Astrocyte of the cerebellum (primary cell): ENCODE results near the gene NRCAM.

Experiments
- DNase-seq: peaks from one replicate; pipeline ENCODE4 v3.0.0-alpha.2; 2011; ENCODE audit warnings: low read depth
- H3K4me3 ChIP-seq: 2 replicates; pipeline ENCODE4 v1.5.1; 2011; ENCODE audit warnings: mild to moderate bottlenecking, low read depth, low read length, moderate library complexity
- in situ Hi-C: cut with HindIII; loops from 2 replicates; pipeline ENCODE4 v1.10.0; 2017; ENCODE audit warnings: low sequenced_read_pairs
- TF ChIP-seq, protein P1 (sequence below): IDR thresholded peaks from 2 replicates; pipeline ENCODE4 v1.5.1; 2012; ENCODE audit warnings: low read length, low read depth, moderate library complexity, mild to moderate bottlenecking; ENCODE audit errors: missing control alignments

The NRCAM gene

DNA sequence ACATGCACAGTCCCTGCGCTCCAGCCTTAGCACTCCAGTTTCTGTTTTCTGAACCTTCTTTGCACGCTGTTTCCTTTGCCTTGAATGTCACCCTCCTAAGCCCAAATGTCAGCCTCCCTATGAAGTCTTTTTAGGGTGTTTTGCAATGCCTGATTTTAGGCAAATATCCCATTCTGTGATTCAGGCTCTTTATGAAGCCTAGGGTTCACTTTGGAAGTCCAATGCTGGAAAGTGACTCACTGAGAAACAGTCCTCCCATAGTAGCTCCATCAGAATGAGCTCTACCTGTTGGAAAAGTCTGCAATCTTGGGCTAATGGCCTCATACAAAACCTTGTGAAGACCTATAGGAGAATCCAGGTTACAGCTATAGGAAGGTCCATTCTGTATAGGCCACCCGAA, 331.4 kb downstream of the NRCAM start:
- no peak overlapping the region for H3K4me3 ChIP-seq
- in situ Hi-C loops, result no loop called here
- TF ChIP-seq, protein P1, sequence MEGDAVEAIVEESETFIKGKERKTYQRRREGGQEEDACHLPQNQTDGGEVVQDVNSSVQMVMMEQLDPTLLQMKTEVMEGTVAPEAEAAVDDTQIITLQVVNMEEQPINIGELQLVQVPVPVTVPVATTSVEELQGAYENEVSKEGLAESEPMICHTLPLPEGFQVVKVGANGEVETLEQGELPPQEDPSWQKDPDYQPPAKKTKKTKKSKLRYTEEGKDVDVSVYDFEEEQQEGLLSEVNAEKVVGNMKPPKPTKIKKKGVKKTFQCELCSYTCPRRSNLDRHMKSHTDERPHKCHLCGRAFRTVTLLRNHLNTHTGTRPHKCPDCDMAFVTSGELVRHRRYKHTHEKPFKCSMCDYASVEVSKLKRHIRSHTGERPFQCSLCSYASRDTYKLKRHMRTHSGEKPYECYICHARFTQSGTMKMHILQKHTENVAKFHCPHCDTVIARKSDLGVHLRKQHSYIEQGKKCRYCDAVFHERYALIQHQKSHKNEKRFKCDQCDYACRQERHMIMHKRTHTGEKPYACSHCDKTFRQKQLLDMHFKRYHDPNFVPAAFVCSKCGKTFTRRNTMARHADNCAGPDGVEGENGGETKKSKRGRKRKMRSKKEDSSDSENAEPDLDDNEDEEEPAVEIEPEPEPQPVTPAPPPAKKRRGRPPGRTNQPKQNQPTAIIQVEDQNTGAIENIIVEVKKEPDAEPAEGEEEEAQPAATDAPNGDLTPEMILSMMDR, result no peak
- no peak for DNase-seq

DNA sequence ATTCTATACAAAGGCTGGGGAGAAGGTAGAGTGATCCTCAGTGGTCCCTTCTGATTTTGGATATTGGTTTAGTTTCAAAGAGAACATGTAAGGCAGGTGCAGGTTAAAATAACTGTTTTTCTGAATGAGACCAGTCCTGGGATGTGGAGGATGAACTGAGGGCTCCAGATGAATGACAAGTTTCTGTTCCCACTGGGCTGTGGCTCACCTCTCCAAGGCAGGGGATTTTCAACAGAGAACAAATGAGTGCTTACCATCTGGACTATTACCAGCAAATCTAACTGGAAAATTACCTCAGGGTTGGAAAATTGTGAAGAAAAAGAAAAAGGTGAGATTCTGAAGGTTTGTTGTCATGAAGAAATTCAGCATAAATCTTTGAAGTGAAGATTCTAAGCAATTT, 334.1 kb downstream of the NRCAM start:
- no peak overlapping the region for H3K4me3 ChIP-seq
- in situ Hi-C loops, result no loop called here
- TF ChIP-seq, protein P1, result no peak
- DNase-seq, result no peak

DNA sequence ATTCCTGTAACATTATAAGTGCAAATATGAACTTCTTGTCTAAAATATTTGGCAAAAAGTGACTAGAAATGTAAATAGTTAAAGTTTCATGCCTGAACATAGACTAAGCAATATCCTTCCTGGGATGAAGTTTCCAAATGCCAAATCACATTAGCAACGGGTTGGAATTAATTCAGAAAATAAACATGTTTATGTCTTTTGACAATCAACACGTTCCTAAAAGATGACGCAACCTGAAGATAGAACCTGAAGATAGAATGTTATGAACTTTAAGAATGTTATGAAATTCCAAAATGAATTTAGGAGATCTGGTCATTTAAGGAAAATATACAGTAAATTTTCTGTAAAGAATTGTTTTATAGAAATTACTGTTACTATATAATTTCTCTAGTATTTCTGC, 335.3 kb downstream of the NRCAM start:
- DNase-seq, result no peak
- in situ Hi-C loops, result no loop called here
- TF ChIP-seq, protein P1, result no peak
- no peak overlapping the region for H3K4me3 ChIP-seq

DNA sequence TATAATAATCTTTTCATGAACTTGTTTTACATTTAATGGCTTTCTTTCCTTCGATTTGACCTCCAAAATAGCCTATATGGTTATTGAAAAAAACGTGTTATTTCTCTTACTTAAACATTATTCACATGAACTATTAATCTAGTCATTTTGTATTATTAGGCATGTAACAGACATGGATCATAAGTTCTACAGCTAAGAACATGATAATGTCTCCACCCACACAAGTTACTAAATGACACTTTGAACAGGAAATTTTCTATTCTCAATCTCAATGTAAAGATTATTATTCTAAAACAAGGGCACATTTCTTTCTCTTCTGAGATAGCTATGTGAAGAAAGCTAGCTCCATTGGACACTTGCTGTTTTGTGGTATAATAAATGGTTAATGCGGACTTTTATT, 336.0 kb downstream of the NRCAM start:
- TF ChIP-seq, protein P1, result no peak
- no peak for DNase-seq
- H3K4me3 ChIP-seq, result no peak overlapping the region
- in situ Hi-C loops, result no loop called here

DNA sequence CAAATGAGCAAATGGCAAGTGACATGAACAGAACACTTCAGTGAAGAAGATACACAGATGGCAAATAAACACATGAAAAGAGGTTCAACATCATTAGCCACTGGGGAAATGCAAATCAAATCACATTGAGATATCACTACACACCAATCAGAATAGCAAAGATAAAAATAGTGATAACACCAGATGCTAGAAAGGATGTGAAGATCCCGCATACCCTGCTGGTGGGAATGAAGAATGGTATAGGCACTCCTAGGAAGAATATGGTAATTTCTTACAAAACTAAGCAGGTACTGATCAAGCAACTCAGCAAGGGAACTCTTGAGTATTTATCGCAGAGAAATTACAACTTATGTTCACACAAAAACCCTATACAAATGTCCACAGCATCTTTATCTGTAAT, 337.3 kb downstream of the NRCAM start:
- H3K4me3 ChIP-seq, result no peak overlapping the region
- no peak for DNase-seq
- in situ Hi-C loops, result no loop called here
- TF ChIP-seq, protein P1, result no peak

DNA sequence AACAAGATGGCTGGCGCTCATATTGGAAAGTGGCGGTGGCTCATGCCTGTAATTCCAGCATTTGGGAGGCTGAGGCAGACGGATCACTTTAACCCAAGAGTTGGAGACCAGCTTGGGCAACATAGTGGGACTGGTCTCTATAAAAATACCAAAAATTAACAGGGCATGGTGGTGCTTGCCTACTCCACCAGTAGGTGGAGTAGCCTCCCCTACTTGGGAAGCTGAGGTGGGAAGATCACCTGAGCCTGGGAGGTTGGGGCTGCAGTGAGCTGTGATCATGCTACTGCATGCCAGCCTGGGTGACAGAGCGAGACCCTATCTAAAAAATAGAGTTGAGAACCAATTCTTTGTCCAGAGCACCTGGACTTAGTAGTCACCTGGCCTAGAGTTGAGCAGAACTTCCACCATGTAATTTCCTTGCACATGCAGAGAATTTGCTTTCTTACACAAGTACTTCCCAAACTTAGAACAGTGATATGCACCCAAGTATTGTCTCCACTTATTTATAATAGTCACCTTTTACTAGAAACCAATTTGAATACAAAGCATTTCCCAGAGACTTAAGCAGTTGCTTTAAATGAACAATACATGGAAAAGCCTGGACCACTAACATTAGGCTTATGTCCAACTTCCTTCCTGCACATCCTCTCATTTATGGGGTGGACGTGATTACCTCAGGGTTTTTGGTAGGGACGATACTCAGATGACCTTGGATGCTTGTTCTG, 342.0 kb downstream of the NRCAM start:
- TF ChIP-seq, protein P1, result peak; percentile 41
- DNase-seq, result no peak
- in situ Hi-C loops, result no loop called here
- no peak overlapping the region for H3K4me3 ChIP-seq

DNA sequence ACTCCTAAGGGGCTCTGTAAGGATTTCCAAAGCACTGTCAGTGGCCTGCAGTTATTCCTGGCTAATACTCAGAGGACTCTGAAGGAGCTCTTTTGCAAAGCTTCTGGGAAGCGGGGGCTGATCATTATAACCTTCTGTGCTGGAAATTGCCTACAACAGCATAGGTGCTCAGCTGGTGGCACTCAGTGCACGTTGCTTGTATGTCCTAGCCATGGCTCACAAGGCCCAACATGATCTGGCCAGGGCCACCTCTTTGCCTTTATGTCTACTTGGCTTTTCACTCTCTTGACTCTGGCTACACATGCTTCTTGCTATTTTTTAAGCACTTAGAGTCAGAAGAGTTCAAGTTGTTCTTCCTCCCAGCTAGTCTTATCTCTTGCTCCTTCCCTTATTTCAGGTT, 343.6 kb downstream of the NRCAM start:
- TF ChIP-seq, protein P1, result no peak
- in situ Hi-C loops, result no loop called here
- DNase-seq, result no peak
- H3K4me3 ChIP-seq, result no peak overlapping the region
